GM12872 (cell line): Measurements from ENCODE around the gene FEZ2.

Source experiments
- CTCF ChIP-seq: IDR thresholded peaks from 3 replicates; pipeline ENCODE4 v1.5.1; 2011; ENCODE audit warnings: low read depth, mild to moderate bottlenecking, low read length, moderate library complexity; ENCODE audit not compliant: insufficient read depth

The FEZ2 gene

GRCh38 chr2:36577884-36578283 lies 20.1 kb downstream of the FEZ2 start:
- no peak for TF ChIP-seq CTCF

GRCh38 chr2:36574560-36574959 lies 23.4 kb downstream of the FEZ2 start:
- no peak for TF ChIP-seq CTCF

GRCh38 chr2:36573165-36573564 lies 24.8 kb downstream of the FEZ2 start:
- TF ChIP-seq CTCF, result no peak

- no peak for TF ChIP-seq CTCF
Measured at GRCh38 chr2:36572719-36573059, 25.3 kb downstream of the FEZ2 start.

- TF ChIP-seq CTCF, result no peak
Measured at GRCh38 chr2:36572054-36572718, 25.8 kb downstream of the FEZ2 start.

GRCh38 chr2:36570416-36570815 lies 27.6 kb downstream of the FEZ2 start:
- TF ChIP-seq CTCF, result no peak

GRCh38 chr2:36569267-36569856 lies 28.6 kb downstream of the FEZ2 start:
- no peak for TF ChIP-seq CTCF
